ENCODE measurements around the gene GNGT2. TPM values are rescaled to one million over a fixed set of nuclear protein-coding genes. Genes with fewer than 3 reads are reported as not detected.

GNGT2 gene
- total RNA-seq, 1 donor from 2014 or later, result not detected

- H4K20me1 ChIP-seq (ENCODE audit: low read depth), result no peaks in the 10 kb centered on the region
- no peaks in the 10 kb centered on the region for H3K4me1 ChIP-seq
- DNase-seq (ENCODE audit: low spot score), result no peak
- H3K27me3 ChIP-seq, result no peaks in the 10 kb centered on the region
- H3K79me2 ChIP-seq (ENCODE audit: low read depth), result no peaks in the 10 kb centered on the region
- no peak overlapping the region for H3K27ac ChIP-seq
- peaks cover 7% of the 10 kb centered on the region for H3K27me3 Mint-ChIP-seq (ENCODE audit: insufficient read depth, low read depth)
- no peak overlapping the region for H3K9ac ChIP-seq
- no peaks in the 10 kb centered on the region for H3K36me3 ChIP-seq
- H3K4me2 ChIP-seq, result no peak overlapping the region
- no peaks in the 10 kb centered on the region for H3K9me3 Mint-ChIP-seq
- no peak for TF ChIP-seq EZH2 (IDR thresholded peaks at IDR 0.05)
- TF ChIP-seq EZH2phosphoT487 (IDR thresholded peaks at IDR 0.05), result no peak
- TF ChIP-seq CTCF (IDR thresholded peaks at IDR 0.05), result no peak
- H2AFZ ChIP-seq (replicated peaks), result no peak overlapping the region
- H3K4me3 Mint-ChIP-seq, result no peak overlapping the region
- H3K4me1 Mint-ChIP-seq, result no peaks in the 10 kb centered on the region
- H3K27ac Mint-ChIP-seq, result no peak overlapping the region
- H3K4me3 ChIP-seq, result no peak overlapping the region
- no peaks in the 10 kb centered on the region for H3K36me3 Mint-ChIP-seq
- no peaks in the 10 kb centered on the region for H3F3A ChIP-seq (ENCODE audit: low read depth)
- no peaks in the 10 kb centered on the region for H3K9me3 ChIP-seq (ENCODE audit: low read depth)
These were observed 34.5 kb upstream of the GNGT2 start for GRCh38 chr17:49244839-49245238.

GRCh38 chr17:49242813-49243212 is 32.4 kb upstream of the GNGT2 start:
- Mint-ChIP-seq H3K36me3 (no peaks in the 10 kb centered on the region), H3K27ac (no peak overlapping the region), H3K4me3 (no peak overlapping the region), H3K9me3 (no peaks in the 10 kb centered on the region), H3K4me1 (no peaks in the 10 kb centered on the region), H3K27me3 (ENCODE audit: insufficient read depth, low read depth) (peaks cover 8% of the 10 kb centered on the region)
- no peak for DNase-seq (ENCODE audit: low spot score)
- Histone ChIP-seq H3K4me1 (no peaks in the 10 kb centered on the region), H3K27me3 (no peaks in the 10 kb centered on the region), H3K79me2 (ENCODE audit: low read depth) (no peaks in the 10 kb centered on the region), H3K9me3 (ENCODE audit: low read depth) (no peaks in the 10 kb centered on the region), H4K20me1 (ENCODE audit: low read depth) (no peaks in the 10 kb centered on the region), H3K4me3 (no peak overlapping the region), H3F3A (ENCODE audit: low read depth) (no peaks in the 10 kb centered on the region), H3K36me3 (no peaks in the 10 kb centered on the region), H3K4me2 (no peak overlapping the region), H3K27ac (no peak overlapping the region), H3K9ac (no peak overlapping the region), H2AFZ (replicated peaks) (no peak overlapping the region)
- TF ChIP-seq EZH2 (IDR thresholded peaks at IDR 0.05) (no peak), CTCF (IDR thresholded peaks at IDR 0.05) (no peak), EZH2phosphoT487 (IDR thresholded peaks at IDR 0.05) (no peak)

- peaks cover 3% of the 10 kb centered on the region for H3K27me3 Mint-ChIP-seq (ENCODE audit: insufficient read depth, low read depth)
- no peaks in the 10 kb centered on the region for H3K4me1 Mint-ChIP-seq
- no peak overlapping the region for H2AFZ ChIP-seq (replicated peaks)
- no peak for DNase-seq (ENCODE audit: low spot score)
- H3K36me3 ChIP-seq, result no peaks in the 10 kb centered on the region
- H3K4me2 ChIP-seq, result no peak overlapping the region
- no peaks in the 10 kb centered on the region for H3K4me1 ChIP-seq
- no peak overlapping the region for H3K9ac ChIP-seq
- no peaks in the 10 kb centered on the region for H3K27me3 ChIP-seq
- no peaks in the 10 kb centered on the region for H3K36me3 Mint-ChIP-seq
- no peaks in the 10 kb centered on the region for H3F3A ChIP-seq (ENCODE audit: low read depth)
- no peaks in the 10 kb centered on the region for H3K9me3 Mint-ChIP-seq
- no peak overlapping the region for H3K27ac ChIP-seq
- H3K4me3 Mint-ChIP-seq, result no peak overlapping the region
- TF ChIP-seq EZH2phosphoT487 (IDR thresholded peaks at IDR 0.05) (no peak), CTCF (IDR thresholded peaks at IDR 0.05) (no peak), EZH2 (IDR thresholded peaks at IDR 0.05) (no peak)
- H3K4me3 ChIP-seq, result no peak overlapping the region
- no peak overlapping the region for H3K27ac Mint-ChIP-seq
- H4K20me1 ChIP-seq (ENCODE audit: low read depth), result no peaks in the 10 kb centered on the region
- no peaks in the 10 kb centered on the region for H3K9me3 ChIP-seq (ENCODE audit: low read depth)
- no peaks in the 10 kb centered on the region for H3K79me2 ChIP-seq (ENCODE audit: low read depth)
These were observed 31.5 kb upstream of the GNGT2 start for GRCh38 chr17:49241692-49242397.

Data from neural progenitor cell (in vitro differentiated cells).